Measurements from ENCODE around the gene GPC6.

GPC6 gene

DNA sequence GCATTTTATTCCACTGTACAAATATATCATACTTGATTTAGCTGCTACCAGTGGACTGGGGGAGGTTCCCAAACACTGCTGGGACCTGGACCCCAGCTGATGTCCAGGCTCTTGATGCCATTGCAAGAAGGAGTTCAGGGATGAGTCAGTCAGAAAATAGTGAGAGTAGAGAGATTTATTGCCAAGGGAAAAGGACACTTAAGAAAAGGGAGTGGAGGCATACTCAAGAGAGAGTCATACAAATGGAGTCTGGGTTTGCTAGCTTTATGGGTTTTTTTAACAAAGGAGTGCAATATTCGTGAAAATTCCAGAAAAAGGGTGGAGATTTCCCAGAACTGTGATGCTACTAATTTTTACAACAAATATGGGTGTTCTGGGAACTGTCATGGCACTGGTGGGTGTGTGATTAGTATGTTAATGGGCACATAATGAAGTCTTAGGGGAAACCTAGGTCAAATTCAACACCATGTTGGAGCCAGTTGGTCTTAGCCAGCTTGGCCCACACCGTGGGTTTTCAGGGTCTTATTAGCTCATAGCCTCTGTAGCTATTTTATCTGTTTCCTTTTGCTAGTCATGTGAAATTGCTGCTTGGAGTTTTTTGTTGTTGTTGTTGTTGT lies 36.2 kb downstream of the GPC6 start:
- peak overlapping the region; percentile 26 for H3K27ac ChIP-seq
- H3K36me3 ChIP-seq (replicated peaks): no peaks in the 10 kb centered on the region
- no peaks in the 10 kb centered on the region for H3K27me3 ChIP-seq (replicated peaks)
- peak; percentile 27 for DNase-seq
- TF ChIP-seq, protein P1, sequence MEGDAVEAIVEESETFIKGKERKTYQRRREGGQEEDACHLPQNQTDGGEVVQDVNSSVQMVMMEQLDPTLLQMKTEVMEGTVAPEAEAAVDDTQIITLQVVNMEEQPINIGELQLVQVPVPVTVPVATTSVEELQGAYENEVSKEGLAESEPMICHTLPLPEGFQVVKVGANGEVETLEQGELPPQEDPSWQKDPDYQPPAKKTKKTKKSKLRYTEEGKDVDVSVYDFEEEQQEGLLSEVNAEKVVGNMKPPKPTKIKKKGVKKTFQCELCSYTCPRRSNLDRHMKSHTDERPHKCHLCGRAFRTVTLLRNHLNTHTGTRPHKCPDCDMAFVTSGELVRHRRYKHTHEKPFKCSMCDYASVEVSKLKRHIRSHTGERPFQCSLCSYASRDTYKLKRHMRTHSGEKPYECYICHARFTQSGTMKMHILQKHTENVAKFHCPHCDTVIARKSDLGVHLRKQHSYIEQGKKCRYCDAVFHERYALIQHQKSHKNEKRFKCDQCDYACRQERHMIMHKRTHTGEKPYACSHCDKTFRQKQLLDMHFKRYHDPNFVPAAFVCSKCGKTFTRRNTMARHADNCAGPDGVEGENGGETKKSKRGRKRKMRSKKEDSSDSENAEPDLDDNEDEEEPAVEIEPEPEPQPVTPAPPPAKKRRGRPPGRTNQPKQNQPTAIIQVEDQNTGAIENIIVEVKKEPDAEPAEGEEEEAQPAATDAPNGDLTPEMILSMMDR (IDR thresholded peaks at IDR 0.05; ENCODE audit: low read depth, low read length, missing control alignments): no peak
- in situ Hi-C loops (cut with HindIII; ENCODE audit: low pct_ligation_motif_present, low sequenced_read_pairs): no loop called here
- no peak overlapping the region for H3K4me3 ChIP-seq (ENCODE audit: low read depth, low read length)

DNA sequence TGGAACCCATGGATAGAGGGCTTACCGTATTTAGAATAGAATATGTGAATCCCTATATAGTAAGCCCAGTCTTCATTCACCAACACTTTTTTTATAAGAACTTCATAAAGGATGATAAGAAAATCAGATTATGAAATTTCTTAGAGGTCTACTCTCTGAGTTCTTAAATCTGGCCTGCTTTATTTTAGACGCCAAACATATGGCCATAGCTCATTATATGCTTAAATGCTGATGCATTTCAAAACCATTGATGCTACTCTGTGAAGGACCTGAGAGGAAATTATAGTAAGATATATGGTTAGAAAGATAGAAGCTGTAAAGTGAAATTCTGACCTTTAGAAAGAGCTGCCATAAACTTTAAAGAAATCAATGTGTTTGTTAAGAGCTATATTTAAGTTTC lies 38.3 kb downstream of the GPC6 start:
- in situ Hi-C loops (cut with HindIII; ENCODE audit: low pct_ligation_motif_present, low sequenced_read_pairs): no loop called here
- Histone ChIP-seq H3K4me3 (ENCODE audit: low read depth, low read length) (no peak overlapping the region), H3K27me3 (replicated peaks) (no peaks in the 10 kb centered on the region), H3K36me3 (replicated peaks) (no peaks in the 10 kb centered on the region), H3K27ac (no peak overlapping the region)
- TF ChIP-seq, protein P1 (IDR thresholded peaks at IDR 0.05; ENCODE audit: low read depth, low read length, missing control alignments): no peak
- DNase-seq: no peak

DNA sequence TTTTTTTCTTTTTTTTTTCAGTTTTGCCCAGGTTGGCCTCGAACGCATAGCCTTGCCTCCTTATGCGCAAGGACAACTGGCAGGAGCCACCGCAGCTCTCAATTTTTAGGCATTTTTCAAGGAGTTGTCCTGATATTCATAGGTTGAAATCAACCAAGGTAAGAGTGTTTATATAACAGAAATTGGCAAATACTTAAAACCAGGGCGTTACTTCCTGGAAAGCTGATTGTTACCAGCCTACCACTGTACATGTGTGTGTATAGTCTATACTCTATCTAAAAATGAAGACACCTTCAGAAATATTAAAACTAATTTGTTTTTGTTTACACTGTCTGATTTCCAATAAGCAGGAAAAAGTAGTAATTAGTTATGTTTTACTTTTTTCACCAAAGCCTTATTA lies 39.2 kb downstream of the GPC6 start:
- H3K27me3 ChIP-seq (replicated peaks): no peaks in the 10 kb centered on the region
- DNase-seq: no peak
- TF ChIP-seq, protein P1 (IDR thresholded peaks at IDR 0.05; ENCODE audit: low read depth, low read length, missing control alignments): no peak
- in situ Hi-C loops (cut with HindIII; ENCODE audit: low pct_ligation_motif_present, low sequenced_read_pairs): no loop called here
- no peaks in the 10 kb centered on the region for H3K36me3 ChIP-seq (replicated peaks)
- no peak overlapping the region for H3K27ac ChIP-seq
- no peak overlapping the region for H3K4me3 ChIP-seq (ENCODE audit: low read depth, low read length)

DNA sequence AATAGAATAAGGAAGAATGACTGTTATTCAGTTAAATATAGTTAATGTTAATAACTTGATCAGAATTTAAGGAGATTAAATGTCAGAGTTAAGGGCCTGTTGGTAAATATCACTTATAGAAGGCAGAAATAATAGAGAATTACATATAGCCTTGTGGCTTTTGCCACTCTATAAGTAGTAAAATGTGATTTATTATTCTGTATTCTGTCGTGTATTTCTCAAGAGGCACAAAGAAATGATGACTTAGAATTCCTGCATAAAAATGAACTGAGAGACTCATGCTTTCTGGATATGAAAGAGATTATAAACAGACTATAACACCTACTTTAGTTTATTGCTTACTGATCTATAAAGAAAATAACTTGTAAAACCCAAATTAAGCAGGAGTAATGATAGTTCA lies 40.1 kb downstream of the GPC6 start:
- Histone ChIP-seq H3K4me3 (ENCODE audit: low read depth, low read length) (no peak overlapping the region), H3K36me3 (replicated peaks) (no peaks in the 10 kb centered on the region), H3K27me3 (replicated peaks) (no peaks in the 10 kb centered on the region), H3K27ac (no peak overlapping the region)
- in situ Hi-C loops (cut with HindIII; ENCODE audit: low pct_ligation_motif_present, low sequenced_read_pairs): no loop called here
- TF ChIP-seq, protein P1 (IDR thresholded peaks at IDR 0.05; ENCODE audit: low read depth, low read length, missing control alignments): no peak
- DNase-seq: no peak

DNA sequence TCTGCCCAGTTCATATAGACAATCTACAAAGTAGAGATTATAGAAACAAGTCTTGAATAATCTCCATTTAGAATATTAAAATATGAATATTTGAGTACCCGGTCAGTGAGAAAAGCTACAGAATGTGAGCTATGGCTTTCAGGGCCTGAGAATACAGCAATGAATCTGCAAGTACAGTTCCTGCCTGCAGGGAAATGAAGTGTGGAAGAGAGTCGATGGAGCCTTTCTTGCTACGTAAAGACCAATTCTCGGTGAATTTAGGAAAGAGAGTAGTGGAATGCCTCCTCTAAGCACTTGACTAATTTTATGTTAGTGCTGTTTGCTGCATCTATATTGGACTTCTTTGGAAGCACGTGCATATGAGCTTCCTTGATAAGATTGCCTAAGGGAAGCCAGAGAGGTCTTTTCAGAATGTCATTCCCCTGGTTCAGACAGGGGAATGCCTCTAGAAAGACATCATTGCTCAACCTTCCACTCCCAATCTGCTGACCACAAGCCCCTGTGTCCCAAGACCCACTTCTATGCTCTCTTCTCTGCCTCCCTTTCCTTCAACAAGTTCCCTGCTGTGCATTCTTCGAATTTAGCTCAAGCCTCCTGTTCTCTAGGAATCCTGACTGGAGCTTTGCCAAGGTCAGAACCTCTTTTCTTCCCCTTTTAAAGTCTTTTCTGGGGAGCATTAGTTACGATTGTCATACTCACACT lies 41.9 kb downstream of the GPC6 start:
- Histone ChIP-seq H3K27me3 (replicated peaks) (no peaks in the 10 kb centered on the region), H3K4me3 (ENCODE audit: low read depth, low read length) (no peak overlapping the region), H3K27ac (no peak overlapping the region), H3K36me3 (replicated peaks) (no peaks in the 10 kb centered on the region)
- in situ Hi-C loops (cut with HindIII; ENCODE audit: low pct_ligation_motif_present, low sequenced_read_pairs): no loop called here
- TF ChIP-seq, protein P1 (IDR thresholded peaks at IDR 0.05; ENCODE audit: low read depth, low read length, missing control alignments): no peak
- no peak for DNase-seq

Data from brain microvascular endothelial cell (primary cell).